H1 (cell line): Measurements from ENCODE around the gene DCP1A. TPM values are rescaled to one million over a fixed set of nuclear protein-coding genes. Genes with fewer than 3 reads are reported as not detected.

Source experiments
- CTCF ChIA-PET: fragments of 300-600 bp; sonication (Branson Sonifier 250); formaldehyde crosslinking; loops from one replicate; lab custom pipeline; 2021; ENCODE audit not compliant: partially characterized antibody; lab: Charles Lee
- POLR2A ChIA-PET: fragments of 300-600 bp; sonication (Branson Sonifier 250); formaldehyde crosslinking; loops from one replicate; lab custom pipeline; 2021; ENCODE audit warnings: inconsistent platforms; ENCODE audit not compliant: partially characterized antibody; lab: Charles Lee
- DNase-seq, 2 experiments: peaks; one replicate each; pipeline versions ENCODE4 v3.0.0 to v3.0.0-alpha.2; 2010 to 2022; ENCODE audit warnings: low spot score in 2 of 2, low read depth in 1 of 2, mixed read lengths in 1 of 2
- FAIRE-seq: peaks from 2 replicates; lab custom pipeline; 2011; peaks lifted over from hg19 to GRCh38; lab: Jason Lieb, UNC
- H2AFZ ChIP-seq: 2 replicates; pipeline ENCODE4 v1.8.1; 2012; ENCODE audit warnings: low read length, inconsistent platforms
- H2AK5ac ChIP-seq: 2 replicates; pipeline ENCODE4 v1.6.1; 2013; ENCODE audit warnings: low read depth, low read length
- H2BK120ac ChIP-seq: replicated peaks from 2 replicates; pipeline ENCODE3; 2013; ENCODE audit warnings: low read depth, low read length, inconsistent platforms
- H2BK12ac ChIP-seq: 2 replicates; pipeline ENCODE4 v1.6.1; 2013; ENCODE audit warnings: low read depth, low read length
- H2BK15ac ChIP-seq: 2 replicates; pipeline ENCODE4 v1.6.1; 2013; ENCODE audit warnings: low read length
- H2BK20ac ChIP-seq: 2 replicates; pipeline ENCODE4 v1.6.1; 2013; ENCODE audit warnings: low read length
- H2BK5ac ChIP-seq: 2 replicates; pipeline ENCODE4 v1.6.1; 2013; ENCODE audit warnings: low read depth, low read length
- H3K14ac ChIP-seq: 2 replicates; pipeline ENCODE4 v1.6.1; 2013; ENCODE audit warnings: inconsistent platforms; ENCODE audit not compliant: insufficient read length
- H3K18ac ChIP-seq: 2 replicates; pipeline ENCODE4 v1.6.1; 2013; ENCODE audit warnings: low read length; ENCODE audit errors: extremely low read depth
- H3K23ac ChIP-seq: 2 replicates; pipeline ENCODE4 v1.6.1; 2013; ENCODE audit warnings: inconsistent platforms; ENCODE audit not compliant: insufficient read length
- H3K23me2 ChIP-seq: 2 replicates; pipeline ENCODE4 v1.6.1; 2013; ENCODE audit warnings: low read depth, low read length
- H3K27ac ChIP-seq: 2 replicates; pipeline ENCODE4 v1.6.1; 2011; ENCODE audit warnings: low read depth, low read length, inconsistent platforms
- H3K27me3 ChIP-seq, 4 experiments: replicated peaks in 1 of 4; 1 replicate in 1 of 4; 2 replicates in 3 of 4; pipeline versions ENCODE4 v1.6.1 to v1.8.1; 2011 to 2013; ENCODE audit warnings: low read length in 3 of 4, mild to moderate bottlenecking in 3 of 4, inconsistent platforms in 2 of 4, mixed read lengths in 2 of 4, moderate library complexity in 1 of 4; ENCODE audit not compliant: control insufficient read depth in 3 of 4, insufficient read depth in 3 of 4; ENCODE audit errors: extremely low read depth in 1 of 4
- H3K36me3 ChIP-seq, 4 experiments: 2 replicates each; pipeline versions ENCODE4 v1.6.1 to v1.8.1; 2011 to 2013; ENCODE audit warnings: mild to moderate bottlenecking in 4 of 4, low read length in 3 of 4, moderate library complexity in 2 of 4, control low read depth in 1 of 4, inconsistent platforms in 1 of 4; ENCODE audit not compliant: insufficient read depth in 4 of 4, control insufficient read depth in 2 of 4
- H3K4ac ChIP-seq: replicated peaks from 2 replicates; pipeline ENCODE3; 2013; ENCODE audit warnings: low read length, low read depth, mixed read lengths, inconsistent platforms; ENCODE audit not compliant: insufficient read length
- H3K4me1 ChIP-seq, 4 experiments: replicated peaks in 1 of 4; 1 replicate in 1 of 4; 2 replicates in 3 of 4; pipeline versions ENCODE4 v1.6.1 to v1.8.1; 2011 to 2013; ENCODE audit warnings: low read length in 3 of 4, inconsistent platforms in 2 of 4, mixed read lengths in 1 of 4; ENCODE audit not compliant: insufficient read depth in 4 of 4, control insufficient read depth in 3 of 4
- H3K4me2 ChIP-seq, 2 experiments: 2 replicates each; pipeline versions ENCODE4 v1.6.1 to v1.8.1; 2011 to 2013; ENCODE audit warnings: low read depth in 2 of 2, low read length in 2 of 2, control low read depth in 1 of 2, inconsistent platforms in 1 of 2, mild to moderate bottlenecking in 1 of 2; ENCODE audit not compliant: insufficient read depth in 1 of 2
- H3K4me3 ChIP-seq, 4 experiments: fragments of 200-600, 300-600 bp in 1 of 4; sonication (generic), shearing (Covaris generic), sonication (Bioruptor Twin) in 1 of 4; 2 replicates each; pipeline versions ENCODE4 v1.5.1 to v1.8.1; 2011 to 2016; ENCODE audit warnings: low read length in 4 of 4, low read depth in 3 of 4, control low read depth in 2 of 4, inconsistent platforms in 2 of 4, mild to moderate bottlenecking in 2 of 4, mixed read lengths in 1 of 4, moderate library complexity in 1 of 4; ENCODE audit not compliant: insufficient read depth in 2 of 4; ENCODE audit errors: extremely low read depth in 1 of 4
- H3K56ac ChIP-seq: replicated peaks from 2 replicates; pipeline ENCODE3; 2013; ENCODE audit warnings: low read depth, mild to moderate bottlenecking, mixed read lengths, low read length, inconsistent platforms; ENCODE audit not compliant: insufficient read length
- H3K79me1 ChIP-seq: 2 replicates; pipeline ENCODE4 v1.6.1; 2013; ENCODE audit warnings: low read depth, low read length, control low read depth
- H3K79me2 ChIP-seq, 2 experiments: 2 replicates each; pipeline versions ENCODE4 v1.6.1 to v1.8.1; 2012 to 2013; ENCODE audit warnings: low read length in 2 of 2, mild to moderate bottlenecking in 2 of 2, inconsistent platforms in 1 of 2; ENCODE audit not compliant: insufficient read depth in 2 of 2, control insufficient read depth in 1 of 2
- H3K9ac ChIP-seq, 4 experiments: replicated peaks in 1 of 4; 1 replicate in 1 of 4; 2 replicates in 3 of 4; pipeline versions ENCODE4 v1.6.1 to v1.8.1; 2011 to 2013; ENCODE audit warnings: low read depth in 3 of 4, low read length in 3 of 4, control low read depth in 2 of 4, mild to moderate bottlenecking in 2 of 4, moderate library complexity in 2 of 4, inconsistent platforms in 1 of 4; ENCODE audit errors: extremely low read depth in 1 of 4
- H3K9me3 ChIP-seq, 2 experiments: 2 replicates each; pipeline versions ENCODE4 v1.6.1 to v1.8.1; 2012 to 2013; ENCODE audit warnings: mild to moderate bottlenecking in 2 of 2, moderate library complexity in 2 of 2, control low read depth in 1 of 2, inconsistent platforms in 1 of 2, low read depth in 1 of 2, low read length in 1 of 2, mixed read lengths in 1 of 2; ENCODE audit not compliant: insufficient read depth in 2 of 2
- H4K20me1 ChIP-seq, 2 experiments: replicated peaks in 1 of 2; 2 replicates each; pipeline versions ENCODE3 to v1.8.1; 2011 to 2013; ENCODE audit warnings: inconsistent platforms in 2 of 2, low read length in 2 of 2, mild to moderate bottlenecking in 1 of 2; ENCODE audit not compliant: insufficient read depth in 2 of 2, control insufficient read depth in 1 of 2
- H4K5ac ChIP-seq: 2 replicates; pipeline ENCODE4 v1.6.1; 2013; ENCODE audit warnings: low read length, low read depth, mixed read lengths, inconsistent platforms; ENCODE audit not compliant: insufficient read length
- H4K8ac ChIP-seq: 2 replicates; pipeline ENCODE4 v1.8.0; 2013; ENCODE audit warnings: mild to moderate bottlenecking, moderate library complexity, low read length, inconsistent platforms; ENCODE audit not compliant: insufficient read depth; ENCODE audit errors: extremely low read depth
- H4K91ac ChIP-seq: replicated peaks from 2 replicates; pipeline ENCODE3; 2013; ENCODE audit warnings: low read length, mixed read lengths, inconsistent platforms; ENCODE audit not compliant: insufficient read length
- EZH2 ChIP-seq: fragments of 200-600 bp; sonication (generic); IDR thresholded peaks from 2 replicates; pipeline ENCODE4 v1.7.1; 2012; ENCODE audit warnings: low read depth, mild to moderate bottlenecking, moderate library complexity, low read length, inconsistent platforms; ENCODE audit not compliant: severe bottlenecking
- NANOG ChIP-seq: IDR thresholded peaks from 2 replicates; pipeline ENCODE4 v1.6.1; 2011; ENCODE audit warnings: low read length, low read depth, mild to moderate bottlenecking, inconsistent platforms; ENCODE audit not compliant: insufficient read depth, poor library complexity, severe bottlenecking
- SP4 ChIP-seq: IDR thresholded peaks from 2 replicates; pipeline ENCODE4 v1.6.1; 2012; ENCODE audit warnings: low read length, inconsistent platforms
- WGBS, 2 experiments: shearing (Covaris generic) in 1 of 2; methylation state at CpG; one replicate each; pipeline versions ENCODE4 v1.1.6 to v1.1.7; 2013 to 2015; ENCODE audit warnings: low lambda C conversion rate in 2 of 2, mixed read lengths in 2 of 2, inconsistent platforms in 1 of 2, low coverage in 1 of 2, missing lambda C conversion rate in 1 of 2; ENCODE audit not compliant: insufficient replicate concordance in 2 of 2, insufficient coverage in 1 of 2, insufficient read length in 1 of 2; ENCODE audit errors: extremely low coverage in 1 of 2, missing lambda C conversion rate in 1 of 2; 5-methylcytosine and 5-hydroxymethylcytosine counted together
- polyA plus RNA-seq, 7 experiments: library from polyadenylated mRNA; depleted of rRNA in 3 of 7; stranded (reverse) in 5 of 7; unstranded in 2 of 7; fragments of >200 nt in 5 of 7; fragments of 200-250 nt in 2 of 7; gene quantifications; 1 replicate in 5 of 7; 2 replicates in 1 of 7; 4 replicates in 1 of 7; pipeline versions ENCODE4 v1.2.1 to v1.2.3, GENCODE V29; 2011 to 2013; ENCODE audit warnings: missing spikeins in 2 of 7, mixed read lengths in 2 of 7
- total RNA-seq: library from RNA; stranded (reverse); fragmentation: NEBNext Ultra II Directional; extraction: Animal tissue kit (Norgen Biotek cat#: 25700); gene quantifications from 2 replicates; pipeline ENCODE4 v1.2.1, GENCODE V29; 2021

The DCP1A gene
- total and polyA plus RNA-seq, 2 of the 8 experiments (the other 6 are each of a cell fraction or from before 2014, with no cell fraction given) = 13.2 to 15.9 TPM

DNA sequence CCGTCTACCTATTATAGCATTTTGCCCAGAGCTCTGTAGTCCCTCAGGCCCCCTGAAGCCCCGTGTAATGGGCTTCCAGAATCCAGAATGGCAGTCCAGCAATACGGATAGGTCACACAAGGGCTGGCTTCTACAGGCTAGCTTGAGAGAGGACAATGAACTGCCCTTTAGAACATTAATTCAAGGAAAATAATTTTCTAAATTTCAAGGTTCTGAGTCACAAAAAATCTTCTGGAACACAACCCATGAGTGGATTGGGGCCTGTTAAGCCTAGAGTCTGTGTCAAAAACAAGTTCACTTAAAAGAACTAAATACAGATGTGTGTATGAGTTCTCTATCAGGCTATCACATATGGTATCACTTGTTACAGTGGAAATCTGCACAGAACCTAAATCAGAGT lies 28.8 kb downstream of the DCP1A start:
- WGBS, 2 experiments = 91% methylated on average over 3 of the region's 3 CpGs; no CpG with 5 or more reads in 1 of the 2 experiments
- Histone ChIP-seq H4K20me1 (peaks cover 0 to 3% of the 10 kb centered on the region in 2 experiments), H4K5ac (no peak overlapping the region), H3K4me2 (no peak overlapping the region), H3K4me1 (no peaks in the 10 kb centered on the region), H3K23me2 (no peaks in the 10 kb centered on the region), H3K4ac (no peak overlapping the region), H3K9me3 (no peaks in the 10 kb centered on the region), H2BK15ac (no peak overlapping the region), H3K79me2 (peaks cover 0 to 3% of the 10 kb centered on the region in 2 experiments; a peak in 2 of 4 replicates), H3K14ac (no peak overlapping the region), H2AFZ (no peak overlapping the region), H3K9ac (no peak overlapping the region), H3K79me1 (no peaks in the 10 kb centered on the region), H2BK120ac (no peak overlapping the region), H4K8ac (no peak overlapping the region), H3K27ac (no peak overlapping the region), H4K91ac (no peak overlapping the region), H3K27me3 (no peaks in the 10 kb centered on the region), H3K36me3 (peaks cover 4 to 10% (median 5%) of the 10 kb centered on the region in 4 experiments; a peak in 4 of 8 replicates), H2AK5ac (no peak overlapping the region), H3K56ac (no peak overlapping the region), H3K23ac (no peak overlapping the region), H2BK20ac (no peak overlapping the region), H3K4me3 (no peak overlapping the region), H2BK5ac (no peak overlapping the region), H2BK12ac (no peak overlapping the region), H3K18ac (no peak overlapping the region)
- no peak for TF ChIP-seq NANOG
- no peak for TF ChIP-seq SP4
- no peak for TF ChIP-seq EZH2
- no peak for FAIRE-seq
- ChIA-PET CTCF (interaction anchor here (0.5 to 1.0 kb wide), 2 partner anchors 27 to 499 kb away, joined by 3 read pairs; no protein-coding TSS in a partner anchor), POLR2A (no interaction called here)
- DNase-seq = no peak
